ENCODE results near the gene TSKU. TPM values are rescaled to one million over a fixed set of nuclear protein-coding genes. Genes with fewer than 3 reads are reported as not detected.

The TSKU gene
- total RNA-seq, 1 donor from 2014 or later = 57.9 TPM

DNA sequence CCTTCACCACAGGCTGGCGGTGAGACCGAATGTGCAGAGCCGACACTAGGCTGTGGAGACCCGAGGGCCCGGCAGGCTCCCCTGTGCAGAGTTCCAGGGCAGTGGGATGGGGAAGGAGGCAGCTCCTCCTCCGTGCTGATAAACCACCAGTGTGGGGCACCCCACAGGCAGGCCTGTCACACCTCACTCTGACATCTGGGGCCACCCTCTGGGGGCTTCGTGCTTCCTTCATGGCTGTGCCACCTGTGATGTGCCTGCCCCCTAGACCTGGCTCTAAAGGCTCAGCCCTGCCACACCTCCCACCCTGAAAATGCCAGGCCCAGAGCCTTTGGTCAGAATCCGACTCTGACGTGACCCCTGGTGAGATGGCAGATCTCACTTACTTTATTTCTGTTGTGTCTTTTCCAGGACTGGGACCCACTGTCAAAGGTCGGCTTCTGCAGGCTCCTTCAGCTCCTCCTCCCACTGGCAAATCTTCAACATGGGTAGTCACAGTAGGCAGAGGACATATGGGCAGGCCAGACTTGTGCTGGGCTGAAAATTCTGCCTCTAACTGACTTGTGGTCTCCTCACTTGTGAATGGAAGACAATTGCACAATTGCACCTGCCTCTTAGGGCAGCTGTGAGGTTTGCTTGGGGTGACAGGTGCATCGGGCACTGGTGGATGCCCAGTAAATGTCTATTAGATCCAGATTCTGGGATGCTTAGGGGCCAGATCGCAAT, 46.2 kb upstream of the TSKU start:
- H3K9me3 Mint-ChIP-seq (ENCODE audit: unreplicated experiment) = no peaks in the 10 kb centered on the region
- peaks cover 16% of the 10 kb centered on the region for H3K27me3 ChIP-seq (ENCODE audit: insufficient read depth, low read length)
- H3K36me3 Mint-ChIP-seq (ENCODE audit: low read depth, unreplicated experiment) = no peaks in the 10 kb centered on the region
- H4K20me1 ChIP-seq (ENCODE audit: insufficient read depth, low read length) = no peaks in the 10 kb centered on the region
- no peaks in the 10 kb centered on the region for H3K79me2 ChIP-seq (ENCODE audit: insufficient read depth, low read length)
- H3K27ac ChIP-seq (ENCODE audit: low read depth, low read length) = no peak overlapping the region
- no peak for FAIRE-seq
- H3K36me3 ChIP-seq (ENCODE audit: insufficient read depth, low read length) = no peaks in the 10 kb centered on the region
- H3K4me3 Mint-ChIP-seq (ENCODE audit: unreplicated experiment) = no peak overlapping the region
- no peaks in the 10 kb centered on the region for H3K4me1 Mint-ChIP-seq (ENCODE audit: low read depth, unreplicated experiment)
- no peaks in the 10 kb centered on the region for H3K9me3 ChIP-seq (ENCODE audit: insufficient read depth, low read depth, low read length)
- DNase-seq (ENCODE audit: low read depth) = no peak
- H3K4me1 ChIP-seq (ENCODE audit: insufficient read depth, low read length) = no peaks in the 10 kb centered on the region
- no peak for TF ChIP-seq EZH2 (IDR thresholded peaks at IDR 0.05; ENCODE audit: insufficient read depth, low read length)
- TF ChIP-seq, protein P1, sequence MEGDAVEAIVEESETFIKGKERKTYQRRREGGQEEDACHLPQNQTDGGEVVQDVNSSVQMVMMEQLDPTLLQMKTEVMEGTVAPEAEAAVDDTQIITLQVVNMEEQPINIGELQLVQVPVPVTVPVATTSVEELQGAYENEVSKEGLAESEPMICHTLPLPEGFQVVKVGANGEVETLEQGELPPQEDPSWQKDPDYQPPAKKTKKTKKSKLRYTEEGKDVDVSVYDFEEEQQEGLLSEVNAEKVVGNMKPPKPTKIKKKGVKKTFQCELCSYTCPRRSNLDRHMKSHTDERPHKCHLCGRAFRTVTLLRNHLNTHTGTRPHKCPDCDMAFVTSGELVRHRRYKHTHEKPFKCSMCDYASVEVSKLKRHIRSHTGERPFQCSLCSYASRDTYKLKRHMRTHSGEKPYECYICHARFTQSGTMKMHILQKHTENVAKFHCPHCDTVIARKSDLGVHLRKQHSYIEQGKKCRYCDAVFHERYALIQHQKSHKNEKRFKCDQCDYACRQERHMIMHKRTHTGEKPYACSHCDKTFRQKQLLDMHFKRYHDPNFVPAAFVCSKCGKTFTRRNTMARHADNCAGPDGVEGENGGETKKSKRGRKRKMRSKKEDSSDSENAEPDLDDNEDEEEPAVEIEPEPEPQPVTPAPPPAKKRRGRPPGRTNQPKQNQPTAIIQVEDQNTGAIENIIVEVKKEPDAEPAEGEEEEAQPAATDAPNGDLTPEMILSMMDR (IDR thresholded peaks at IDR 0.05; ENCODE audit: insufficient read depth, low read depth, low read length) = no peak
- H3K4me3 ChIP-seq (ENCODE audit: insufficient read depth, low read depth, low read length) = no peak overlapping the region
- H3K9ac ChIP-seq (ENCODE audit: low read length) = no peak overlapping the region
- H3K27ac Mint-ChIP-seq (ENCODE audit: unreplicated experiment) = no peak overlapping the region
- H2AFZ ChIP-seq (ENCODE audit: low read depth, low read length) = no peak overlapping the region
- peaks cover 54% of the 10 kb centered on the region for H3K27me3 Mint-ChIP-seq (ENCODE audit: low read depth, unreplicated experiment)
- H3K4me2 ChIP-seq (ENCODE audit: low read length) = no peak overlapping the region

DNA sequence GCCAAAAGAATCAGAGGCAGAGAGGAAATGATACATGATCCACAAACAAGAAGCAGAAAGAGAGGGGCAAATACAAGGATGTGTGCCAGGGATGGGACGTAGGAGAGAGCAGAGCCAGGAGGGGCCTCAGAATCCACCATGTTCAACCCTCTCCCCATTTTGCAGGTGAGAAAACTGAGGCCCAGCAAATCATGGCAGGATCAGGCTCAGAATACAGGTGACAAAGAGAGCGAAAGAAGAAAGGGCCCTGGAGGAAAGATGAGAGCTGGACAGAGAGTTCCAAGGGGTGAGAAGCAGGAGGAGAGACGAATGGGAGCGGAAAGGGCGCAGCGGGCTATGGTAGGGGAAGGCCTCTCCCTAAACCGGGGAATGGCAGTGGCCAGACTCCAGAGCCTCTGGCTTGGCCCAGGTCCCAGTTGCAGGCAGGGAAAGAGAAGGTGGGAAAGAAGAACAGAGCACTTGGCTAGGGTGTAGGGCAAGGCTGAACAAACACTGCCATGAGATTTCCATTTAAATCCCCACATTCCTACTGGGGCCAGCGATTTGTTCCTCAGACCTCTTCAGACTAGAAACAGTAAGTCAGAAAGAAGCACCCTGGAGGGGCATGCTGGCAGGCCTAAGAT, 44.4 kb upstream of the TSKU start:
- DNase-seq (ENCODE audit: low read depth) (no peak), FAIRE-seq (no peak)
- Histone ChIP-seq H2AFZ (ENCODE audit: low read depth, low read length) (no peak overlapping the region), H3K4me2 (ENCODE audit: low read length) (no peak overlapping the region), H3K4me1 (ENCODE audit: insufficient read depth, low read length) (no peaks in the 10 kb centered on the region), H3K9ac (ENCODE audit: low read length) (no peak overlapping the region), H3K9me3 (ENCODE audit: insufficient read depth, low read depth, low read length) (no peaks in the 10 kb centered on the region), H3K27ac (ENCODE audit: low read depth, low read length) (no peak overlapping the region), H3K4me3 (ENCODE audit: insufficient read depth, low read depth, low read length) (no peak overlapping the region), H3K36me3 (ENCODE audit: insufficient read depth, low read length) (no peaks in the 10 kb centered on the region), H3K27me3 (ENCODE audit: insufficient read depth, low read length) (peaks cover 16% of the 10 kb centered on the region), H3K79me2 (ENCODE audit: insufficient read depth, low read length) (no peaks in the 10 kb centered on the region), H4K20me1 (ENCODE audit: insufficient read depth, low read length) (no peaks in the 10 kb centered on the region)
- Mint-ChIP-seq H3K27me3 (ENCODE audit: low read depth, unreplicated experiment) (peaks cover 53% of the 10 kb centered on the region), H3K4me1 (ENCODE audit: low read depth, unreplicated experiment) (no peaks in the 10 kb centered on the region), H3K27ac (ENCODE audit: unreplicated experiment) (no peak overlapping the region), H3K4me3 (ENCODE audit: unreplicated experiment) (no peak overlapping the region), H3K9me3 (ENCODE audit: unreplicated experiment) (no peaks in the 10 kb centered on the region), H3K36me3 (ENCODE audit: low read depth, unreplicated experiment) (no peaks in the 10 kb centered on the region)
- TF ChIP-seq, protein P1 (IDR thresholded peaks at IDR 0.05; ENCODE audit: insufficient read depth, low read depth, low read length) = no peak
- TF ChIP-seq EZH2 (IDR thresholded peaks at IDR 0.05; ENCODE audit: insufficient read depth, low read length) = no peak

DNA sequence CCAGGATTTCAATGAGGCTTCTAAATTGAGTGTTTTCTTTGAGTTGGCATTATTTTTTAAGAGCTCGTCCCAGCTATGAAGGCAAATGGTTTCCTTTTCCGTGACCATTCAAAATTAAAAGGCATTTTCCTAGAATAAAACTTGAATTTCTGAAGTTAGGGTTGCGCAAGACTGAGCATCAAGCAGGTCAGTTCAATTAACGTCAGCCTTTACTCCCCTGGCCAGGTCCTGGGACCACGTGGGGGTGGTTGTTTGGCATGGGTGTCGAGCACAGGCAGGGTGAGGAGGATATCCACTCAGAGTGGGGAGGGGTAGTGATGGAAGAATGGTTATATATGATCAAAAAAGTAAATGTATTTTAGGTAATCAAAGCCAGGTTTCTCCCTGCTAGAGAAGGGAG, 43.4 kb upstream of the TSKU start:
- H3K9me3 ChIP-seq (ENCODE audit: insufficient read depth, low read depth, low read length) = no peaks in the 10 kb centered on the region
- H3K79me2 ChIP-seq (ENCODE audit: insufficient read depth, low read length) = no peaks in the 10 kb centered on the region
- no peak overlapping the region for H3K9ac ChIP-seq (ENCODE audit: low read length)
- no peaks in the 10 kb centered on the region for H4K20me1 ChIP-seq (ENCODE audit: insufficient read depth, low read length)
- Mint-ChIP-seq H3K27me3 (ENCODE audit: low read depth, unreplicated experiment) (peaks cover 50% of the 10 kb centered on the region), H3K4me1 (ENCODE audit: low read depth, unreplicated experiment) (no peaks in the 10 kb centered on the region), H3K27ac (ENCODE audit: unreplicated experiment) (no peak overlapping the region), H3K4me3 (ENCODE audit: unreplicated experiment) (no peak overlapping the region), H3K9me3 (ENCODE audit: unreplicated experiment) (no peaks in the 10 kb centered on the region), H3K36me3 (ENCODE audit: low read depth, unreplicated experiment) (no peaks in the 10 kb centered on the region)
- no peak overlapping the region for H2AFZ ChIP-seq (ENCODE audit: low read depth, low read length)
- no peak overlapping the region for H3K4me3 ChIP-seq (ENCODE audit: insufficient read depth, low read depth, low read length)
- H3K4me2 ChIP-seq (ENCODE audit: low read length) = no peak overlapping the region
- peaks cover 16% of the 10 kb centered on the region for H3K27me3 ChIP-seq (ENCODE audit: insufficient read depth, low read length)
- DNase-seq (ENCODE audit: low read depth) (no peak), FAIRE-seq (no peak)
- no peak for TF ChIP-seq EZH2 (IDR thresholded peaks at IDR 0.05; ENCODE audit: insufficient read depth, low read length)
- TF ChIP-seq, protein P1 (IDR thresholded peaks at IDR 0.05; ENCODE audit: insufficient read depth, low read depth, low read length) = no peak
- no peak overlapping the region for H3K27ac ChIP-seq (ENCODE audit: low read depth, low read length)
- no peaks in the 10 kb centered on the region for H3K36me3 ChIP-seq (ENCODE audit: insufficient read depth, low read length)
- no peaks in the 10 kb centered on the region for H3K4me1 ChIP-seq (ENCODE audit: insufficient read depth, low read length)
